IMR-90 (cell line): ENCODE results near the gene FBXL19. TPM values are rescaled to one million over a fixed set of nuclear protein-coding genes. Genes with fewer than 3 reads are reported as not detected.

ENCODE experiments used
- ATAC-seq: fragments of 200-7000 bp; cut with Tn5 transposase; 2 replicates; pipeline ENCODE4 v1.9.1; 2020; ENCODE audit warnings: low read depth, mild to moderate bottlenecking, moderate library complexity
- BruUV-seq: library from RNA; stranded (reverse); fragments of 400-500 nt; replicated peaks from 2 replicates; lab custom pipeline; 2021; lab: Mats Ljungman, UMichigan
- CTCF ChIA-PET: fragments of 300-600 bp; formaldehyde crosslinking; extraction: SDS; loops from one replicate; lab custom pipeline; 2021; ENCODE audit warnings: antibody characterized with exemption; lab: Yijun Ruan, JAX
- POLR2A ChIA-PET: fragments of 300-600 bp; sonication (Branson Sonifier 250); formaldehyde crosslinking; loops from one replicate; lab custom pipeline; 2022; ENCODE audit warnings: antibody characterized with exemption; ENCODE audit not compliant: unreplicated experiment; lab: Charles Lee
- DNase-seq: peaks from one replicate; pipeline ENCODE4 v3.0.0; 2013
- H2AFZ ChIP-seq: replicated peaks from 2 replicates; pipeline ENCODE3; 2013; ENCODE audit warnings: low read length, mild to moderate bottlenecking; ENCODE audit not compliant: poor library complexity
- H2AK5ac ChIP-seq: 2 replicates; pipeline ENCODE4 v1.6.1; 2013; ENCODE audit warnings: low read depth, low read length, inconsistent platforms
- H2AK9ac ChIP-seq: replicated peaks from 2 replicates; pipeline ENCODE3; 2013; ENCODE audit warnings: mild to moderate bottlenecking, low read depth, low read length, moderate library complexity; ENCODE audit not compliant: poor library complexity
- H2BK120ac ChIP-seq: 2 replicates; pipeline ENCODE4 v1.6.1; 2013; ENCODE audit warnings: low read depth, low read length, inconsistent platforms
- H2BK15ac ChIP-seq: 3 replicates; pipeline ENCODE4 v1.6.1; 2013; ENCODE audit warnings: low read depth, low read length, inconsistent platforms
- H2BK20ac ChIP-seq: 2 replicates; pipeline ENCODE4 v1.6.1; 2013; ENCODE audit warnings: low read depth, mild to moderate bottlenecking, inconsistent platforms, low read length, moderate library complexity
- H2BK5ac ChIP-seq: 2 replicates; pipeline ENCODE4 v1.6.1; 2013; ENCODE audit warnings: mild to moderate bottlenecking, low read depth, low read length, inconsistent platforms; ENCODE audit not compliant: poor library complexity, severe bottlenecking
- H3K14ac ChIP-seq: replicated peaks from 2 replicates; pipeline ENCODE4 v1.6.1; 2013; ENCODE audit warnings: low read depth, low read length, inconsistent platforms
- H3K18ac ChIP-seq: 2 replicates; pipeline ENCODE4 v1.6.1; 2013; ENCODE audit warnings: low read depth, low read length, control low read depth
- H3K23ac ChIP-seq: 2 replicates; pipeline ENCODE4 v1.6.1; 2013; ENCODE audit warnings: low read depth, low read length, inconsistent platforms
- H3K27ac ChIP-seq: 2 replicates; pipeline ENCODE4 v1.5.1; 2013; ENCODE audit warnings: mild to moderate bottlenecking, control low read depth, low read length; ENCODE audit not compliant: insufficient read depth
- H3K27me3 ChIP-seq: 2 replicates; pipeline ENCODE4 v1.6.1; 2013; ENCODE audit warnings: low read length; ENCODE audit not compliant: control insufficient read depth, insufficient read depth
- H3K36me3 ChIP-seq: 2 replicates; pipeline ENCODE4 v1.6.1; 2013; ENCODE audit warnings: low read length, mixed read lengths; ENCODE audit not compliant: control insufficient read depth, insufficient read depth
- H3K4ac ChIP-seq: 2 replicates; pipeline ENCODE4 v1.6.1; 2013; ENCODE audit warnings: low read depth, low read length, inconsistent platforms
- H3K4me1 ChIP-seq: 2 replicates; pipeline ENCODE4 v1.6.1; 2013; ENCODE audit warnings: low read length, mixed read lengths; ENCODE audit not compliant: control insufficient read depth, insufficient read depth
- H3K4me2 ChIP-seq: 2 replicates; pipeline ENCODE4 v1.6.1; 2013; ENCODE audit warnings: low read depth, mild to moderate bottlenecking, control low read depth, low read length, moderate library complexity
- H3K4me3 ChIP-seq: 2 replicates; pipeline ENCODE4 v1.5.1; 2013; ENCODE audit warnings: low read depth, mild to moderate bottlenecking, control low read depth, low read length, moderate library complexity; ENCODE audit not compliant: insufficient read depth
- H3K56ac ChIP-seq: 2 replicates; pipeline ENCODE4 v1.6.1; 2013; ENCODE audit warnings: low read length, inconsistent platforms; ENCODE audit not compliant: insufficient read depth; ENCODE audit errors: extremely low read depth
- H3K79me1 ChIP-seq, 2 experiments: 2 replicates each; pipeline ENCODE4 v1.6.1; 2013; ENCODE audit warnings: low read length in 2 of 2, inconsistent platforms in 1 of 2, low read depth in 1 of 2
- H3K9ac ChIP-seq: 2 replicates; pipeline ENCODE4 v1.6.1; 2013; ENCODE audit warnings: low read depth, low read length, control low read depth
- H3K9me1 ChIP-seq: 2 replicates; pipeline ENCODE4 v1.6.1; 2013; ENCODE audit warnings: low read length, inconsistent platforms; ENCODE audit not compliant: insufficient read depth
- H3K9me3 ChIP-seq: 2 replicates; pipeline ENCODE4 v1.6.1; 2013; ENCODE audit warnings: low read length; ENCODE audit not compliant: control insufficient read depth, insufficient read depth
- H4K20me1 ChIP-seq: 2 replicates; pipeline ENCODE4 v1.6.1; 2013; ENCODE audit warnings: low read length, inconsistent platforms; ENCODE audit not compliant: insufficient read depth
- H4K5ac ChIP-seq: 2 replicates; pipeline ENCODE4 v1.6.1; 2013; ENCODE audit warnings: mild to moderate bottlenecking, low read depth, low read length, control low read depth
- H4K8ac ChIP-seq, 2 experiments: 2 replicates each; pipeline ENCODE4 v1.6.1; 2013; ENCODE audit warnings: low read depth in 2 of 2, low read length in 2 of 2, control low read depth in 1 of 2, inconsistent platforms in 1 of 2
- H4K91ac ChIP-seq: 2 replicates; pipeline ENCODE4 v1.6.1; 2013; ENCODE audit warnings: low read depth, low read length, inconsistent platforms; ENCODE audit not compliant: insufficient read depth
- CHD1 ChIP-seq: IDR thresholded peaks from 2 replicates; pipeline ENCODE4 v1.6.1; 2012; ENCODE audit warnings: low read depth, low read length, improper control_type of control experiment
- CTCF ChIP-seq: conservative IDR thresholded peaks from 2 replicates; pipeline ENCODE4 v1.5.1; 2012; ENCODE audit warnings: mild to moderate bottlenecking, low read depth, low read length, improper control_type of control experiment
- ELK1 ChIP-seq: fragments of 150-350 bp; IDR thresholded peaks from 2 replicates; pipeline ENCODE4 v1.6.1; 2016; ENCODE audit warnings: low read depth, mild to moderate bottlenecking, low read length, moderate library complexity, borderline replicate concordance
- FOS ChIP-seq: fragments of 150-350 bp; IDR thresholded peaks from 2 replicates; pipeline ENCODE4 v1.6.1; 2016; ENCODE audit warnings: low read depth, low read length
- MAFK ChIP-seq: IDR thresholded peaks from 2 replicates; pipeline ENCODE4 v1.6.1; 2012; ENCODE audit warnings: low read depth, low read length, improper control_type of control experiment
- MAZ ChIP-seq: IDR thresholded peaks from 2 replicates; pipeline ENCODE4 v1.6.1; 2012; ENCODE audit warnings: low read depth, mild to moderate bottlenecking, low read length, improper control_type of control experiment, moderate library complexity, borderline replicate concordance
- MXI1 ChIP-seq: IDR thresholded peaks from 2 replicates; pipeline ENCODE4 v1.6.1; 2012; ENCODE audit warnings: low read depth, mild to moderate bottlenecking, low read length, moderate library complexity, borderline replicate concordance
- NFE2L2 ChIP-seq: fragments of 150-350 bp; IDR thresholded peaks from 2 replicates; pipeline ENCODE4 v1.6.1; 2016; ENCODE audit warnings: low read depth, mild to moderate bottlenecking, low read length
- RAD21 ChIP-seq: IDR thresholded peaks from 2 replicates; pipeline ENCODE4 v1.6.1; 2012; ENCODE audit warnings: low read length, improper control_type of control experiment
- RCOR1 ChIP-seq: IDR thresholded peaks from 2 replicates; pipeline ENCODE4 v1.6.1; 2012; ENCODE audit warnings: mild to moderate bottlenecking, low read length, improper control_type of control experiment; ENCODE audit not compliant: insufficient replicate concordance
- SMC3 ChIP-seq: fragments of 150-350 bp; IDR thresholded peaks from 2 replicates; pipeline ENCODE4 v1.6.1; 2016; ENCODE audit warnings: low read depth, mild to moderate bottlenecking, antibody characterized with exemption, low read length, moderate library complexity
- WGBS, 2 experiments: methylation state at CpG; one replicate each; pipeline versions ENCODE4 v1.1.5 to v1.1.7; 2013; ENCODE audit warnings: missing lambda C conversion rate in 2 of 2; ENCODE audit not compliant: insufficient read length in 1 of 2; ENCODE audit errors: extremely low coverage in 2 of 2; 5-methylcytosine and 5-hydroxymethylcytosine counted together
- dilution Hi-C: fragments of 300-500 bp; cut with HindIII; formaldehyde crosslinking; loops from one replicate; pipeline ENCODE4 v1.14.3; 2018; ENCODE audit warnings: low sequenced_read_pairs; ENCODE audit not compliant: unreplicated experiment
- in situ Hi-C: fragments of 300-500 bp; cut with MboI; formaldehyde crosslinking; loops from 3 replicates; pipeline ENCODE4 v1.14.3; 2019; ENCODE audit warnings: low sequenced_read_pairs, inconsistent platforms, mixed read lengths
- intact Hi-C: fragments of 100-400 bp; cut with micrococcal nuclease; formaldehyde crosslinking; loops from 2 replicates; pipeline ENCODE4 v1.10.0; 2022
- polyA plus RNA-seq, 3 experiments: library from polyadenylated mRNA; depleted of rRNA; stranded (reverse); fragments of >200 nt; gene quantifications; 2 replicates each; pipeline ENCODE4 v1.2.3, GENCODE V29; 2012; ENCODE audit warnings: low replicate concordance in 1 of 3
- total RNA-seq: library from RNA; depleted of rRNA; stranded (reverse); fragments of >200 nt; gene quantifications from 2 replicates; pipeline ENCODE4 v1.2.3, GENCODE V29; 2012

The FBXL19 gene
- total and polyA plus RNA-seq, 2 of the 4 experiments (the other 2 are of a cell fraction): 5.0 to 13.8 TPM

GRCh38 chr16:30977502-30977901, 54.1 kb downstream of the FBXL19 start:
- H3K4me1 ChIP-seq: peaks cover 2% of the 10 kb centered on the region; the same call in 1 of the 2 replicates
- DNase-seq: no peak
- H3K9me1 ChIP-seq: no peaks in the 10 kb centered on the region
- ChIA-PET CTCF (no interaction called here), POLR2A (no interaction called here)
- H3K9me3 ChIP-seq: no peaks in the 10 kb centered on the region
- no peak overlapping the region for H3K4me2 ChIP-seq
- H3K18ac ChIP-seq: no peak overlapping the region
- no peak overlapping the region for H2AK9ac ChIP-seq
- H2BK120ac ChIP-seq: no peak overlapping the region
- TF ChIP-seq CHD1 (no peak), MAZ (no peak), RAD21 (peak; percentile 38), MAFK (no peak), NFE2L2 (no peak), MXI1 (no peak), CTCF (peak; percentile 32; the same call in 1 of the 2 replicates), SMC3 (no peak), FOS (no peak), ELK1 (no peak), RCOR1 (no peak)
- H3K79me1 ChIP-seq: peaks cover 8 to 19% of the 10 kb centered on the region in 2 experiments; a peak in 3 of 4 replicates
- H2BK5ac ChIP-seq: no peak overlapping the region
- H3K14ac ChIP-seq: no peak overlapping the region
- H4K5ac ChIP-seq: no peak overlapping the region
- BruUV-seq: no TSS peak
- H3K36me3 ChIP-seq: peaks cover 72% of the 10 kb centered on the region
- H4K20me1 ChIP-seq: no peaks in the 10 kb centered on the region; the same call in none of the 2 replicates
- dilution Hi-C loops (no loop called here), intact Hi-C loops (no loop called here), in situ Hi-C loops (loop anchor here (25.0 kb wide), 1 partner anchor 735 kb away; a partner anchor contains a TSS)
- H4K8ac ChIP-seq: no peak overlapping the region
- H3K23ac ChIP-seq: no peak overlapping the region
- no peak overlapping the region for H2BK20ac ChIP-seq
- H3K9ac ChIP-seq: no peak overlapping the region
- ATAC-seq: 0 out of 2 replicates have a peak, but pooled peaks have one; percentile 13
- no peak overlapping the region for H2BK15ac ChIP-seq
- no peak overlapping the region for H2AK5ac ChIP-seq
- no peak overlapping the region for H3K56ac ChIP-seq
- no peak overlapping the region for H3K27ac ChIP-seq
- H3K4me3 ChIP-seq: no peak overlapping the region
- no peak overlapping the region for H3K4ac ChIP-seq
- no peaks in the 10 kb centered on the region for H3K27me3 ChIP-seq
- no peak overlapping the region for H4K91ac ChIP-seq
- WGBS, 2 experiments: 86% methylated on average over 15 of the region's 17 CpGs; no CpG with 5 or more reads in 1 of the 2 experiments
- H2AFZ ChIP-seq: no peak overlapping the region
